Muscle layer of colon (tissue), 2 donors: ENCODE data around the gene JAKMIP1.

Experiments
- H3K27ac ChIP-seq: one replicate; pipeline ENCODE4 v1.7.0; 2013; ENCODE audit warnings: low read depth, mild to moderate bottlenecking, low read length, moderate library complexity
- H3K27me3 ChIP-seq, 2 donors: one replicate each; pipeline ENCODE4 v1.7.0; 2013; ENCODE audit warnings: low read length in 2 of 2, mild to moderate bottlenecking in 2 of 2; ENCODE audit not compliant: insufficient read depth in 2 of 2, control insufficient read depth in 1 of 2
- H3K36me3 ChIP-seq: one replicate; pipeline ENCODE4 v1.7.0; 2013; ENCODE audit warnings: mild to moderate bottlenecking, low read length; ENCODE audit not compliant: insufficient read depth
- H3K4me1 ChIP-seq: one replicate; pipeline ENCODE4 v1.7.0; 2013; ENCODE audit warnings: mild to moderate bottlenecking, low read length; ENCODE audit not compliant: insufficient read depth
- H3K4me3 ChIP-seq, 2 donors: one replicate each; pipeline ENCODE4 v1.7.0; 2013; ENCODE audit warnings: low read length in 2 of 2, low read depth in 1 of 2, mild to moderate bottlenecking in 1 of 2, moderate library complexity in 1 of 2
- H3K9ac ChIP-seq: one replicate; pipeline ENCODE4 v1.7.0; 2013; ENCODE audit warnings: low read length
- H3K9me3 ChIP-seq: one replicate; pipeline ENCODE4 v1.7.0; 2013; ENCODE audit warnings: mild to moderate bottlenecking, low read length
- donor health status: abdominal sarcoma.
- donor health status: Adenocarcinoma of cecum.

JAKMIP1 gene

DNA sequence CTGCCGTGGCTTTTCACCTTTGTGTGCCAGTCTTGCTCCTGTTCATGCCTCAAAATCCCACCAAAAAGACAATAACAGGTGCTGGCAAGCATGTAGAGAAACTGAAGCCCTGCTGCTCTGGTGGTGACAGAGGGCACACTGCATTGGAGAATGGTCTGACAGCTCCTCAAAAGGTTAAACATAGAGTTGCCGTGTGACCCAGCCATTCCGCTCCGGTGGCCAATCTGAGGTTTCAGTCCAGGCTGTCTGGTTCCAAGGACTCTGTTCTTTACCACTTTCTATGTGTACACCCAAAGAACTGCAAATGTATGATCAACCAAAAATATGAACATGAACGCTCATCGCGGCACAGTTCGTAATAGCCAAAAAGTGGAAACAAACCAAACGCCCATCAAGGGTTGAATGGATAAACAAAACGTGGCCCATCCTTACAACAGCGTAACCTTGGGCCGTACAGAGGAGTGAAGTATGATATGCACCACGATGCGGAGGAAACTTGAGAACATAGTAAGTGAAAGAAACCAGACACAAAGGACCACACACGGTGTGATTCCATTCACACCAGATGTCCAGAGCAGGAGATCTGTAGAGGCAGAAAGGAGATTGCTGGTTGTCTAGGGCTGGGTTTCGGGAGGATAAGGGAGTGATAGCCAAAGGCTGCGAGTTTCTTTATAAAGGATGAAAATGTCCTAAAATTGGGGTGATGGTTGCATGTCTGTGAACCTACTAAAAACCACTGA, 35.7 kb upstream of the JAKMIP1 start:
- peaks cover 0 to 4% of the 10 kb centered on the region in 2 donors for H3K27me3 ChIP-seq
- H3K4me1 ChIP-seq = no peaks in the 10 kb centered on the region
- no peak overlapping the region for H3K4me3 ChIP-seq

GRCh38 chr4:6235012-6235411, 34.7 kb upstream of the JAKMIP1 start:
- H3K9me3 ChIP-seq = no peaks in the 10 kb centered on the region
- peaks cover 0 to 4% of the 10 kb centered on the region in 2 donors for H3K27me3 ChIP-seq
- H3K4me3 ChIP-seq = no peak overlapping the region
- H3K4me1 ChIP-seq = no peaks in the 10 kb centered on the region
- no peak overlapping the region for H3K27ac ChIP-seq
- H3K9ac ChIP-seq = no peak overlapping the region
- H3K36me3 ChIP-seq = no peaks in the 10 kb centered on the region

More for the DNA sequence above, 35.7 kb upstream of the JAKMIP1 start:
- Histone ChIP-seq H3K27ac (no peak overlapping the region), H3K9me3 (no peaks in the 10 kb centered on the region), H3K9ac (no peak overlapping the region), H3K36me3 (no peaks in the 10 kb centered on the region)

GRCh38 chr4:6233929-6234328, 33.6 kb upstream of the JAKMIP1 start:
- Histone ChIP-seq H3K27me3 (no peaks in the 10 kb centered on the region), H3K9ac (no peak overlapping the region), H3K4me1 (no peaks in the 10 kb centered on the region), H3K36me3 (no peaks in the 10 kb centered on the region), H3K4me3 (no peak overlapping the region), H3K27ac (no peak overlapping the region), H3K9me3 (no peaks in the 10 kb centered on the region)

- no peaks in the 10 kb centered on the region for H3K9me3 ChIP-seq
- no peaks in the 10 kb centered on the region for H3K27me3 ChIP-seq
- H3K4me3 ChIP-seq = no peak overlapping the region
- no peaks in the 10 kb centered on the region for H3K36me3 ChIP-seq
- H3K4me1 ChIP-seq = no peaks in the 10 kb centered on the region
- H3K27ac ChIP-seq = no peak overlapping the region
- H3K9ac ChIP-seq = no peak overlapping the region
These were observed 32.8 kb upstream of the JAKMIP1 start for GRCh38 chr4:6232836-6233785.

GRCh38 chr4:6231663-6232165, 31.4 kb upstream of the JAKMIP1 start:
- no peaks in the 10 kb centered on the region for H3K9me3 ChIP-seq
- H3K4me3 ChIP-seq = no peak overlapping the region
- H3K36me3 ChIP-seq = no peaks in the 10 kb centered on the region
- no peaks in the 10 kb centered on the region for H3K4me1 ChIP-seq
- no peak overlapping the region for H3K9ac ChIP-seq
- no peaks in the 10 kb centered on the region for H3K27me3 ChIP-seq
- H3K27ac ChIP-seq = no peak overlapping the region

- Histone ChIP-seq H3K36me3 (no peaks in the 10 kb centered on the region), H3K4me1 (no peaks in the 10 kb centered on the region), H3K27ac (no peak overlapping the region), H3K9me3 (no peaks in the 10 kb centered on the region), H3K27me3 (no peaks in the 10 kb centered on the region), H3K9ac (no peak overlapping the region), H3K4me3 (no peak overlapping the region)
These were observed 30.7 kb upstream of the JAKMIP1 start for GRCh38 chr4:6230827-6231662.

GRCh38 chr4:6230502-6230785, 30.1 kb upstream of the JAKMIP1 start:
- Histone ChIP-seq H3K9me3 (no peaks in the 10 kb centered on the region), H3K27me3 (no peaks in the 10 kb centered on the region), H3K4me1 (no peaks in the 10 kb centered on the region), H3K36me3 (no peaks in the 10 kb centered on the region), H3K4me3 (no peak overlapping the region), H3K27ac (no peak overlapping the region), H3K9ac (no peak overlapping the region)

- no peak overlapping the region for H3K9ac ChIP-seq
- H3K27me3 ChIP-seq = no peaks in the 10 kb centered on the region
- no peak overlapping the region for H3K4me3 ChIP-seq
- H3K4me1 ChIP-seq = no peaks in the 10 kb centered on the region
- no peak overlapping the region for H3K27ac ChIP-seq
- no peaks in the 10 kb centered on the region for H3K9me3 ChIP-seq
- H3K36me3 ChIP-seq = no peaks in the 10 kb centered on the region
These were observed 29.5 kb upstream of the JAKMIP1 start for GRCh38 chr4:6229671-6230501.

DNA sequence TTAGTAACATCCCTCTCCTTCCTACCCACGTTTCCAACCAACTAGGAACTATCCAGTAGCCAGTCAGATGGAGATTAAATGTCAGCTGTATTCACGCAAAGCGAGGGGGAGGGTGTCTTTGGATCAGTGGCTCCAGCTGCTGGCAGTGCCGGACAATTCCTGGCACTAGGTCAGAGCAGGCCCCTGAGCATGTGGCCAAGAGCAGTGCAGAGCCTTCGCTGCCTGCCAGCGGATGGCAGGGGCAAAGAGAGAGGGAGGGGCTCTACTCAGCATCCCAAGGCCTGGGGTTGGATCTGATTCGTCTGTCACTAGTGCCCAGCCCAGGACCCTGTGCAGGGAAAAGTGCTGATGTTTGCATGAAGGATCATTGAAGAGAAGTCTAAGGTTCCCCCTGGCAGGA, 28.7 kb upstream of the JAKMIP1 start:
- Histone ChIP-seq H3K27me3 (no peaks in the 10 kb centered on the region), H3K4me1 (no peaks in the 10 kb centered on the region), H3K27ac (no peak overlapping the region), H3K36me3 (no peaks in the 10 kb centered on the region), H3K9ac (no peak overlapping the region), H3K9me3 (no peaks in the 10 kb centered on the region), H3K4me3 (no peak overlapping the region)

GRCh38 chr4:6228158-6229067, 28.1 kb upstream of the JAKMIP1 start:
- H3K9me3 ChIP-seq = no peaks in the 10 kb centered on the region
- no peaks in the 10 kb centered on the region for H3K36me3 ChIP-seq
- peaks cover 0 to 2% of the 10 kb centered on the region in 2 donors for H3K27me3 ChIP-seq
- no peaks in the 10 kb centered on the region for H3K4me1 ChIP-seq
- H3K4me3 ChIP-seq = no peak overlapping the region
- H3K9ac ChIP-seq = no peak overlapping the region
- no peak overlapping the region for H3K27ac ChIP-seq
